Activated CD4-positive, alpha-beta T cell treated with anti-CD3 and anti-CD28 coated beads, Interleukin-2, amount 50 U/mL, for 1 hour (primary cell): ENCODE measurements around the gene PPP2R2B.

Experiments used
- DNase-seq: peaks from one replicate; pipeline ENCODE4 v3.0.0-alpha.2; 2020

PPP2R2B gene

DNA sequence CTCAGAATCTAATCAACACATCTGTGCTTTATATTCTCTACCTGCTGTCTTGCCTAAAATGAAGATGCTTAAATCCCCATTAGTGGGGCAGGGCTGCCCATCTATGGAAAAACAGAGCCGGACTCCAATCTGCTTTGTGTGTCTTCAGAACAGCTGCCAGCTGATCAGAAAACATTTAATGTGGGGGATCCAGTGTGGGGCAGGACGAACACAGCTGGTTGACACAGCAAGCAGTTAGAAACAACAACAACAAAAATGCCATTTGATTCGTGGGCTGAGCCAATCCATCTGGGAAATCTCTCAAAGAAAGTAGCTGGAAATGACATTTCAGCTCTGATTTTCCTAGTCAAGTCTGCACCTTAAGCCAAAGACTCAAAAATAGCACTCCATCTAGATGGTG lies 99.8 kb downstream of the PPP2R2B start:
- no peak for DNase-seq

DNA sequence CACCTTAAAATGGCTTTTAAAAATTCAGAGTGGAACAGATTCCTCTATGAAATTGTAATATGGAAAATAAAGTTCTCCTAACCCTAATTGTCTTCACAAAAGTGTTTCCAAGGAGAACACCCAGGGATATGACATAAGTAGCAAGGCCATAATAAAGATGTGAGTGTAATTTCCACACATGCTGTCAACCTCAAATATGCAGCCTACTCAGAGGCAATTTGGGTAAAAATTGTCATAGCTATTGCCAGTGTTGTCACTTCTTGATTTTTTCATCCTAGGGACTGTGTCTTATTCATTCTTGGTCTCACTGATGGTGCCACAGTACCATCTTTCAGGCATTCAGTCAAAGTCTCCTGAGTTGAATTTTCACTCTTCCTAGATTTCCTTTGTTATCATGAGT lies 100.3 kb downstream of the PPP2R2B start:
- DNase-seq, result no peak

DNA sequence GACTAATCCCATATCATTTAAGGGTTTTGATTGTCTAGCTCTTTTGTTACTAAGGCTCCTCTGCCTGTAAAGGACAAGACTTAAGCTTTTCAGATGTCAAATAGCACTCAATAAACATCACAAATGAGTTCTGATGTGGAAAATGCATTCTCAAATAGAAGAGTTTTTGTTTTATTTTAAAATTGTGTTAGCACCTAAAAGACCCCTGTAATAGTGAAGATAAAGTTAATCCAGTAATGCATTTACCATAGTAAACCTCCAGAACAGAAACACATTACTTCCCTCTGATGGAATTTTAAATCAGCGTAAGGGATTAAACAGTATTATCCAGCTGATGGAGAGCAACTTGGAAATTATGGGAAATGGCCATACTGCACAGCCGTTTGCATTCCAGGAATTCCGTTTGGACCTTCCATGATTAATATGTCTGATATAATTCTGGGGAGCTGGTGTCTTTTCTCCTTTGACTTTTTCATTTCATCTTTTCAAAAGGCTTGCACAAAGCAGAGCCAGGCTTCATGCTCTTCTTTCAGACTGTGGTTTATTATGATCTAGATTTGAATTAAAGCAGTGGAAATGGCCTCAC lies 105.6 kb downstream of the PPP2R2B start:
- no peak for DNase-seq

DNA sequence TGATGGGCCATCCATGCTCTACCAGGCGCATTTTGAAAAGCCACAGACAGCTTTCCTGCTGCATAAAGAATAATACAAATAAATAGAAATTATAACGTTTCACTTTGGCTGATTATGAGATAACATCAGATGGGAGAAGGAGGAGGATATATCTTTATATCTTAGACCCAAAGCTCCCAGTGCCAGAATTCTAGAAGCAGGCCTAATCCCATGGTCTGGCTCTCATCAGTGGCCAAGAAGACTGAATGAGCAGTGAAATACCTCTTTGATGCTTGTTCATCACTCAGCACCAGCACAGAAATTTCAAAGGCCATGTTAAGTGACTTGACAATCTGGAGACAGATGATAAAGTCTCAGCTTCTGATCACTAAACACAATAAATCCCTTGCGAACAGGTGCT lies 107.6 kb downstream of the PPP2R2B start:
- no peak for DNase-seq

DNA sequence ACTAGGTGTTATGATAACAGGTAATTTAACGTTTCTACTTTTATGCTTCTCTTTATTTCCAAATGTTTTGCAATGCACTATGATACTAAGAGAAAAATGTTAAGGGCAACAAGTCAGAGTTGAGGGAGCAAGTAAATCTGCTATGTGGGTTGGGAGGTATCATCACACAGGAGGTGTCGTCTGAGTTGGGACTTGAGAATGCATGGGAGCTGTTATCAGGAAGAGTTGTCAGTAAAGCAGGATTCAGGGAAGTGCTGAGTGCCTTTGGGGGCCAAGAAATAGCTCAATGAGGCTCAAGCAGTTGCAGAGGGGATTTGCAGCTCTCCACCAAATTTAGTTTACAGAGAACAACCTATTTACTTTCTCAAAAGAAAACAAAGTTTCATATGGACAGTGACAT lies 108.0 kb downstream of the PPP2R2B start:
- DNase-seq, result no peak

DNA sequence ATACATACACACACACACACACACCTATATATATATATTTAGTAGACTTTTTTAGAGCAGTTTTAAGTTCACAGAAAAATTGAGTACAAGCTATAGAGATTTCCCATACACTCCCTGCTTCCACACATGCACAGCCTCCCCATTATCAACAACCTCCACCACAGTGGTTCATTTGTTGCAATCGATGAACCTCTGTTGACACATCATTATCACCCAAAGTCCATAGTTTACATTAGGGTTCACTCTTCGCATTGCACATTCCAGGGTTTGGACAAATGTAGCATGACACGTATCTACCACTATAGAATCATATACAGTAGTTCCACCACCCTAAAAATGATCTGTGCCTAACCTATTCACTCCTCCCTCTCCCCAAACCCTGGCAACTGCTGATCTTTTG lies 111.0 kb downstream of the PPP2R2B start:
- DNase-seq, result no peak

DNA sequence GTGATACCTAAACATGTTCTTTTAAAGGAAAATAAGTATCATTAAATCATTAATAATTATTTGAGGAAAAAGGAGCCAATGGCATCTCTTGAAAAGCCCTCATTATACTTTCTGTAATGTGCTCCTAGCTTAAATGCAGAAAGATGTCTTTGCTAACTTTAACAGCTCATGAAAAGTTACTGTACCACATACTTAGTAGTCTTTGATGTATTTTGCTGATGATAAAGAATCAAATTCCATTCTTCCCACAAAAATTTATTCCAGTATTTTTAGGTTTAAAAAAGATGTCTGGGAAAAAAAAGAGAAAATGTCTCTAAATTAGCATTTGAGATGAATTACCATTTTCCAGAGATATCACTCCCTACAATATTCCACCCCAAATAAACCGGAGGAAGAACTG lies 112.5 kb downstream of the PPP2R2B start:
- DNase-seq, result no peak

DNA sequence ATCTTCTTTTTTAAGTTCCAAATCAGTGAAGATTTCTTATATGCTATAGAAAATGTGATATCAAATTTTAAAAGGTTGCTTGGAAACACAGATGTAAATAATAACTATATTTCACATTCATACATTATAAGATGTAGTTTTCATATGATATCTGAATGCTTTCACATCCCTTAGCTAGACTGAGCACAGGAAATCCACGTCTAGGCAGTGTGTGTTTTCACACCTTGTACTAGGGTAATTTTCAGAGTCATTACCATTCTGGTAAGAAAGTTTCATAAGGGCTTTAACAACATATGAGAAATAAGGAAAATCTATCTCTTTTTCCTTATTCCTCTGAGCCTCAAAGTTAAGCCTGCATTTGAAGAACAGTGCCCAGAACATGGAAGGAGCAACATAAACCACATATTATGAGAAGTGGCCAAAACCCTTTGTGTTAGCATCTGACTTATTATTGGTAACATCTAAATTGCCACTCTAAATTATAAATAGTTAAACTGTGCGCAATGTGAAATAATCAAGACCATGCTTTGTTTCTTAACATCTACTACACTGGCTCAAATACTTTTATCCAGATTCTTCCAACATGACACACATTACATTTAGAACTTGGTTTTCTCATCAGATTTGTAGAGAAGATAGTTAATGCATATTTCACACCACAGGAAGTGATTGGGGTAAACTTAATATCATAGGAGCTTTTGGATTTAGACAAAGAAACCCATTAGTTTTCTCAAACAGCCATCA lies 113.3 kb downstream of the PPP2R2B start:
- no peak for DNase-seq

DNA sequence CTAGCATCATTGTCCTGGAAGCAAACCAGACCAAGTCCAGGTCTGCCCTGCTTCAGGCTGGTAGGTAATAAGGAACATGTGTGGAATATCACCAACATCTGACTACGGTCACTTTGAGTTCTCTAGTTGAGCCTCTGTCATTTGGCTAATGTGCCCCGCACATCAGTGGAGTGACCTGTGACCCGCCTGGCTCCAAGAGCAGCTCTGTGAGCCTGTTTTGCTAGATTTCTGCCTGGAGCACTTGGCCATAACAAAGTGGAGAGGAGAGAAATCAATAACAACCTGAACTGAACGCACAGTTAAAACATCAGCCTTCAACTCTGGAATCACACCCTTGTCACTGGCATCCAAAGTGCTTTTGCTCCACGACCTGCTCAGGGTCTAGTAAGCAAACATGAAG lies 115.7 kb downstream of the PPP2R2B start:
- DNase-seq, result no peak

DNA sequence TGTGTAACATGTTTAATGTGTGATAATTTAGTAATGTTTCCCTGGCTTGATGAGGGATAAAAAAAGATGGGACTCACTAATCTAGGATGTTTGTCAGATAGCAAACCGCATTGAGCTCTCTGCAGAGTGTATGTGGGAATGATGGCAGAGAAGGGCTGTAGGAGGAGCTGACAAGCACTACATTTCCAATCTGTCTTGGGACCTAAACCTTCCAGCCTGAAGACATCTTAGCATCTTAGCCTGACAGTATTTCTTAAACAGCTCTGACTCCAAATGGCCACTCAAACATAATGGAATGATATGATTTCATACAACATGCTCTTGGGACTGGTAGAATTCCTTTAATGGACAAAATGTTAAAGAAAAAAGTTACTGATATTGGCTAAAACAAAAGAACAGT lies 116.7 kb downstream of the PPP2R2B start:
- no peak for DNase-seq

DNA sequence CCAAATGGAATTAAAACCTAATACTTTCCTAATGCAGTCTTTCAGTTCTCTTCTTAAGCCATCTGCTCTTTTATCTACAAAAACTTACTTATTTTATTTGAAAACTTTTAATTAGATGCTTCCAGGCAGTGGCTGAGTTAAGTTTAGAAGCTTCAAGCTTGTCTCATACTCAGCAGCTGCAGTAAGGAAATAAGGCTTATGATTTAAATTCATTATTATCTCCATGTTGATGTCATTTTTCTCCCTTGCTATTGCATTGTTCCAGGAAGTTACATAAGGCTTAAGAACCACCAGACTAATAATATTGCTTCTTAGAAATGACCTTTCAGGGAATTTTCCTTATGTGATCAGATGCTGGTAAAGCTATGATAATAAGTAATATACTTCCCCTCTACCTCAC lies 119.6 kb downstream of the PPP2R2B start:
- DNase-seq, result no peak

DNA sequence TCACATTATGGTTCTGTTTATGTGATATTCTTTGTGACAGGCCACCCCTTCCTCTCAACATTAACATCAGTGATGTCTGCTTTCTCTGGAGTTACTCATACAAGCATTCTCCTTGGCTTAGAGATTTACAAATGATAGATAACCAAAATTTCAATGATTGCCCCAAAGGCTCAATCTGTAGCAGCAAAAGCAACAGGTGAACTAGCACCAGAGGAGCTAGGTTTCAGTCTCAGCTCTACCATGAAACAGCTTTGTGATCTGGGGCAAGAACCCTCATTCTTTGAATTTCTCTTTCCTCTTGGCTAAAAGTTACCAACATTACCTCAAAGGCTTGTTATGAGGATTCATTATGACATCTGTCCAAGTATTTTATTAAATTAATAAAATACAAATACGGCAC lies 120.5 kb downstream of the PPP2R2B start:
- DNase-seq, result no peak

DNA sequence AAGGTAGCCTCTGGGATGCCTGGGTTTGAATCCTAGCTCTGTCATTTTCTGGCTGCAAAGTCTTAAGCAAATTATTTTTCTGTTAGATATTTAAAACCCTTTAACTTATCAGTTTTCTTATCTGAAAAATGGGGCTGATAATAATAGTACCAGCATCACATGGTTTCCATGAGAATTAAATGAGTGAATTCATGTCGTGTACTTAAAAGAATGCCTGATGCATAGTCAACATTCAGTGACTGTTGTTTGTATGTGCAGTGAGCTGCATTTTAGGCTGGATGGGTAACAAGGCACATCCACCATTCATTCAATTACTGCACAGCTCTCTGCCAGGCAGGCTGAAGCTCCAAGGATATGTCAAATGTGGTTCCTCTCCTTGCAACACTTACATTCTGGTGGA lies 122.0 kb downstream of the PPP2R2B start:
- DNase-seq, result no peak

DNA sequence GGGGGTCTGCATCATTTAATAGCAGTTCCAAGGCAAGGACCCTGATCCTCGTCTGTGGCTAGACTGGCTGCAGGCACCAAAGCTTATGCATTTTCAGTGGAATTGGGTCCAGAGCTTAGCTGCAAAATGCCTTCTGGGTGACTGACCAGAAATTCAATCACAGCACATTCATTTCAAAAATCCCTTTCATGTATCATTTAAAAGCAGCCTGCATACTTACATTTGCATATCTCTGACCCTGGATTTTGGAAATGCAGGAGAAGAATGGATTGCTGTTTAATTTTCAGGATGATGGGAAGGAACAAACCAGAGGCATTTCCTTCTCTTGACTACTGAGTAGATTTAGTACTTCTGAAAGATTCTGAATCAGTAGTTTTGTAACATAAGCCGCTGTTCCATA lies 122.8 kb downstream of the PPP2R2B start:
- DNase-seq, result no peak

DNA sequence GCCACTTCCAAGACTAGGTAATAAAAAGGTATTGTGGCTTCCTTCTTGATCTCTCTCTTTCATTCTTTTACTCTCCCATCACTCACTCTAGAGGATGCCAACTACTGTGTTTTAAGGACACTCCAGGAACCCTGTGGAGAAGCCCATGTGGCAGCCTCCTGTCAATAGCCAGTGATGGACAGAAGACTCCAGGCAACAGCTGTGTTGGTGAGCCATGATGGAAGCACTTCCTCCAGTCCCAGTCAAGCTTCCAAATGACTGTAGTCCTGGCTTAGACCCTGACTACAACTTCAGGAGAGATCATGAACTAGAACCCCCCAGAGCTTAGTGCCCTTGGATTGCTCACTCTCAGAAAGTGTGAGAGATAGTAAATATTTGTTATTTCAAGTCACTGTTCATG lies 123.9 kb downstream of the PPP2R2B start:
- DNase-seq, result no peak

DNA sequence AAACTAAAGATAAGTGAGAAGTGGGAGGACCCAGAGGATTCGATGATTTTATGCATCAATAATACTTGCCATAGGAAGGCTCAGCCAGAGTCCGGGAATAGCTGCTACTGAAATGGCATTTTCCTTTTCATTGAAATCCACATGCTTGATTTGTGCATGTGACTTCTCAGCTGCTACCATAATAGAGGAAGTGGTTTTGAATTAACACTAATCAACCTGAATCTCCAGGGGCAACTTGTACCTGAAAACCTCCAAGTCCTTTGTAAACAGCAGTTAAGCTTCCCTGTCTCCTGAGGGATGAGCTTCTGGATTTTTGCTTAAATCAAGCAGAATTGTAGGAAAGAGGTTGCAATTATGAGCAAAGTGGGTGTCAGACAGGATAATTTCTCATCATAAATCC lies 124.9 kb downstream of the PPP2R2B start:
- DNase-seq, result no peak

DNA sequence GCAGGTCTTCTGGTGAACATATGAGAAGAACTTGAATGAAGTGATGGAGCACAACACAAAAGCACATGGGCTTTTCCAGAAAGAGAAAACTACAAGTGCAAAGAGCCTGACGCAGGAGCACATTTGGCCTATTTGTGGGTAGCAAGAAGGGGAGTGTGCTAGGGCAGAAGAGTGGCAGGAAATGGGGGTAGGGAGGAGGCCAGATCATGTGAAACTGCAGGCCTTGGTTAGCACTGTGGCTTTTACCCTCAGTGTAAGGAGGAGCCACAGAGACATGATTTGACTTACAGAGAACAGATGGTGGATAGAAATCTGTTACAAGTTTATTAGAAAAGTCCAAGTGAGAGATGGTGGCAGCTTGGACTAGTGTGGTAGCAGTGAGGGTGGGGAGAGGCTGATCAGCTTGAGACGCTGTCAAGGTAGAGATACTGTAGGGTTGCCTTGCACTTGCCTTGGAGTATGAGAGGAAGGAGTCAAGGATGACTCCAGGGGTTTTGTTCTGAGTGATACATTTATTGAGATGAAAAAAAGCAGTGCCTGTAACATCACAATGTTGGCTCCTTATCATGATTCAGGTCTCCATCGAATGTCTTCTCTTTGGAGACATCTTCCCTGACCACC lies 126.7 kb downstream of the PPP2R2B start:
- DNase-seq, result peak; percentile 24

DNA sequence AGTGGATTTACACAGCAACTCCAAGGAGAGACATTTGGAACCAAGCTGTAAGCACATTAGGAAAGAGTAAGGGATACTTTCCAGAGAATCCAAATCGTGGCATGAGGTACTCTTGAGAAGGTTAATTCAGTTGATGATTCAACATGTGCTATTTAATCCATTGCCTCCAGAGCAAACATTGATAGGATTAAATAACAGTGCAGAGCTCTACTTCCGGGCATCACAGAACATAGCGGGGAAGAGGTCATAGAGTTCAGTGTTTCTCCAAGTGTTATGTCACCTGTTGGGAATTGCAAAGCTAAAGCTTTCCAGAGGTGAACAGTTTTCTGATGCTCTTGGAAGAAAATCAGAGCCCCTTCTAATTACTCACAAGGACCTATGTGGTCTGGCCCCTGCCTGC lies 127.5 kb downstream of the PPP2R2B start:
- no peak for DNase-seq

DNA sequence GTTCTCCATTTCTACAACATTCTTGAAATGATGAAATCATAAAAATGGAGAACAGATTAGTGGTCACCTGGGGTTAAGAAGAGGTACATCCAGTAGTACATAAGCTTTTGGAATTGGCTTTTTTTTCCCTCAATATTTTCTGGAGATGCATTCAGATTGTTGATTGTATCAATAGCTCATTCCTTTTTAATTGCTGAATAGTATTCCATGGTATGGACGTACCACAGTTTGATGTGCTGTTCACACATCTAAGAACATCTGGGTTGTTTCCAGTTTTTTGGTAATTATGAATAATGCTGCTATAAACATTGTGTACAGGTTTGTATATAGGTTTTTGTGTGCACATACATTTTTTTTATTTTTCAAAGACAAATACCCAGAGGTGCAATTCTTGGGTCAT lies 130.0 kb downstream of the PPP2R2B start:
- no peak for DNase-seq

DNA sequence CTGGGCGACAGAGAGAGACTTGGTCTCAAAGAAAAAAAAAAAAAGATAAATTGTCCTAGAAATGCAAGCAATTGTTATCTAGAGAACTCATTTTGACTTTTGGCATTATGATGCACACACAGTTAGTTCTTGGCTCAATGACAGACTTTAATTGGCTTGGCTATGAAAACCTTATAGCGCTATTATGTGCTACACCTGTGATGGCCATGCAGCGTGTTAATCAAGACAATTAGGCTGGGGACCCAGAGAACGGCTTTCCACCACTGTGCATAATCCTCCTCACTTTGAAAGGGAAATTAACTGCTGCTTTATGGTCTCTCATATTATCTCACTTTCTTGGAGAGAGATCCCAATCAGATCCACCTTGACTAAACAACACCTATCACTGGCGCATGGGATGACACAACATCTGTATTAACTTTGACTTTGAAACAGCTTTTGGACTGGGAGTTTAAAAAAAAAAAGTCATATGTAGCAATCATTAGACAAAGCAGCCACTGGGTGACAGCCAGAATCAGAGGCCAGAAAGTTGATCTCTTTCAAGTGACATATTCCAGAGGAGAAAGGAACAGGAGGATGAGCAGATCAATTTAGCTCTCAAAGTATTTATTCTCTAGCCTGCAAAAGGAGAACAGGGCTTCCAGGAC lies 132.5 kb downstream of the PPP2R2B start:
- no peak for DNase-seq

DNA sequence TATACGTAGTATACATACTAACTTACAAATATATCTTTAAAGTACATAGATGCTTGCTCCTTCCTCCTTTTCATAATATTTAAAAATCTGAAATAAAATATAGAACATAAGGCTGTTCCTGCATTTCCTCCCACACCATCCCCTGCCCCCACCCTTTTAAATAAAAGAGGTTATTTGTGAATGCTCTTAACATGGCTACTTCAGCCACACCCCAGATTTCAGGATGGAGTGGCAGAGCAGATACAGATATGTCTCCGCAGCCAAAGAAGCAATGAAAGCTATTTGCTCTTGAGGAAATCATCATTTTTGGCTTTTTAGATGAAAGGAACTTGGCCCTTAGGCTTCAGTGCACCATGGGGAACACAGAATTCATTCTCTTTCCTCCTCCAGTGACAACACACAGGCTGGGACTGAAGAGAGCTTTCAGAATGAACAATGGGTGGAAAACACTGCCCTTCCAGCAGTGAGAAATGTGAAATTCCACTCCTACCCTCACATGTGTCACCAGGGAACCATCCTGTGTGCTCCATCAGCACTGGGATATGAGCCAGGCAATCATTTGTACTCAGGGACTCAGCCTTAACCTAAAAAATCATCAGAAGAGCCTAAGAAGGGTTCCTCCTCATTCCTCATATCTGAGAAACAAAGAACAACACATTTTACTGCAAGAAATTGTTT lies 134.3 kb downstream of the PPP2R2B start:
- DNase-seq, result no peak

DNA sequence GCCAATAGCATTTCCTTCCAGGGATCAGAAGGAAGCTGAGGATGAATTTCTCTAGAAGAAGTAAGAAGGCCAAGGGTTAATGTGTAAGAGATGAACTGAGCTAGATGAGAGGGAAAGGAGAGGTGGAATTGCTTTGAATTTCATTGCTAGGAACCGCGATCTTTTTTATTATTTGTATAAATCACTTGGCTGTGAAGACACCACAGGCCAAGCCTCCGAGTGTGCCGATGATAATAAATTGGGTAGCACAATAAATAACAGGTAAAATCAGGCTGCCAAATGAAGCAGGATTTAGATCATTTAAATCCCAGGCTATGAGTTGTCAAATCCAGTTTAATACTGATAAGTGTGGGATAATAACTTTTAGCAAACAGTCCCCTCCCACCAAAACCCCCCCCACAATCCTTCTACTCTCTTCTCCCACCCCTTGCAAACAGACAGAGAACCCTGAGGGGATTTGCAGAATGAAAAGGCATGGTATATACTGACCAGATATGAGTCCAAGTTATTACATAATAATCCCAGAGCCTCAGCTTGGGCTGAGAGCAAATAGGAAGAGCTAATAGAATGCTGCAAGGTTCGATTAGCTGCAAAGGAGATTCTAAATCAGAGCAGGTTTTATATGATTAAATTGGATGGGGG lies 143.5 kb downstream of the PPP2R2B start:
- DNase-seq, result no peak

DNA sequence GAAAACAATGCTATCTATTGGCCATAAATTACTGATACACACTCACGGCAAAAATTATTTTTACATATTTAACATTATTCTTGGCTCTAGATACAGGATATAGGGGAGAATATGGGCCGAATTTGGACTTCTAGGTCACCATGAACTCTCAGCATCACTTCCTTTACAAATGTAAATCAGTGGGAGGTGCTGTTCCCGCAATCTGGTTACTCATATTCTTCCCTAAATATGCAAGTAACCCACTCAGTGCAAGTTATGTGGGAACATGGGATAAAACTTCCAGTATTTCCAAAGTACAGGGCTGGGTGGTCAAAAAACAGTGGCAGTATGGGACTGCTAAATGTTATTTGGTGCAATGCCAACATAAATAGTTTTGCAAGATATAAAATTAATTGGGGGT lies 145.6 kb downstream of the PPP2R2B start:
- no peak for DNase-seq
